ENCODE measurements around the gene SDK1.

DNA sequence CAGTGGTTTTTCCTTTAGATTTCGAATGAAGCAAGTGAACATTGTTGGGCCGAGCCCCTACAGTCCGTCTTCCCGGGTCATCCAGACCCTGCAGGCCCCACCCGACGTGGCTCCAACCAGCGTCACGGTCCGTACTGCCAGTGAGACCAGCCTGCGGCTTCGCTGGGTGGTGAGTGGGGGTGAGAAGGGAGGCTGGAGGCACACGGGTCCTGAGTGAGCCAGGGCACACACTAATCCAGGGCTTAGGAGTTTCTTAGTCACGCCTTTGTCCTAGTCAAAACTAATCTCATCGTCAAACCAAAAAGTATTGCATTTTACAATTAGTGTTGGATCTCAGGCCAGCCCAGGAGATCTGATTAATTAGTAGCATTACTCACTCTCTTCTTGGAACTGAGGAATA lies 812.2 kb downstream of the SDK1 start:
- TF ChIP-seq, protein P1, sequence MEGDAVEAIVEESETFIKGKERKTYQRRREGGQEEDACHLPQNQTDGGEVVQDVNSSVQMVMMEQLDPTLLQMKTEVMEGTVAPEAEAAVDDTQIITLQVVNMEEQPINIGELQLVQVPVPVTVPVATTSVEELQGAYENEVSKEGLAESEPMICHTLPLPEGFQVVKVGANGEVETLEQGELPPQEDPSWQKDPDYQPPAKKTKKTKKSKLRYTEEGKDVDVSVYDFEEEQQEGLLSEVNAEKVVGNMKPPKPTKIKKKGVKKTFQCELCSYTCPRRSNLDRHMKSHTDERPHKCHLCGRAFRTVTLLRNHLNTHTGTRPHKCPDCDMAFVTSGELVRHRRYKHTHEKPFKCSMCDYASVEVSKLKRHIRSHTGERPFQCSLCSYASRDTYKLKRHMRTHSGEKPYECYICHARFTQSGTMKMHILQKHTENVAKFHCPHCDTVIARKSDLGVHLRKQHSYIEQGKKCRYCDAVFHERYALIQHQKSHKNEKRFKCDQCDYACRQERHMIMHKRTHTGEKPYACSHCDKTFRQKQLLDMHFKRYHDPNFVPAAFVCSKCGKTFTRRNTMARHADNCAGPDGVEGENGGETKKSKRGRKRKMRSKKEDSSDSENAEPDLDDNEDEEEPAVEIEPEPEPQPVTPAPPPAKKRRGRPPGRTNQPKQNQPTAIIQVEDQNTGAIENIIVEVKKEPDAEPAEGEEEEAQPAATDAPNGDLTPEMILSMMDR (conservative IDR thresholded peaks at IDR 0.05; ENCODE audit: low read depth in 2 of 2) = no peak
- TF ChIP-seq CREB1 (CRISPR knock-in tag; IDR thresholded peaks at IDR 0.05; ENCODE audit: low read depth) (no peak), POLR2AphosphoS5 (IDR thresholded peaks at IDR 0.05; ENCODE audit: low read depth) (no peak), JUNB (IDR thresholded peaks at IDR 0.05; ENCODE audit: unreplicated experiment) (no peak), EZH2 (IDR thresholded peaks at IDR 0.05; ENCODE audit: low read depth, unreplicated experiment) (no peak)
- TF ChIP-seq, protein P2, sequence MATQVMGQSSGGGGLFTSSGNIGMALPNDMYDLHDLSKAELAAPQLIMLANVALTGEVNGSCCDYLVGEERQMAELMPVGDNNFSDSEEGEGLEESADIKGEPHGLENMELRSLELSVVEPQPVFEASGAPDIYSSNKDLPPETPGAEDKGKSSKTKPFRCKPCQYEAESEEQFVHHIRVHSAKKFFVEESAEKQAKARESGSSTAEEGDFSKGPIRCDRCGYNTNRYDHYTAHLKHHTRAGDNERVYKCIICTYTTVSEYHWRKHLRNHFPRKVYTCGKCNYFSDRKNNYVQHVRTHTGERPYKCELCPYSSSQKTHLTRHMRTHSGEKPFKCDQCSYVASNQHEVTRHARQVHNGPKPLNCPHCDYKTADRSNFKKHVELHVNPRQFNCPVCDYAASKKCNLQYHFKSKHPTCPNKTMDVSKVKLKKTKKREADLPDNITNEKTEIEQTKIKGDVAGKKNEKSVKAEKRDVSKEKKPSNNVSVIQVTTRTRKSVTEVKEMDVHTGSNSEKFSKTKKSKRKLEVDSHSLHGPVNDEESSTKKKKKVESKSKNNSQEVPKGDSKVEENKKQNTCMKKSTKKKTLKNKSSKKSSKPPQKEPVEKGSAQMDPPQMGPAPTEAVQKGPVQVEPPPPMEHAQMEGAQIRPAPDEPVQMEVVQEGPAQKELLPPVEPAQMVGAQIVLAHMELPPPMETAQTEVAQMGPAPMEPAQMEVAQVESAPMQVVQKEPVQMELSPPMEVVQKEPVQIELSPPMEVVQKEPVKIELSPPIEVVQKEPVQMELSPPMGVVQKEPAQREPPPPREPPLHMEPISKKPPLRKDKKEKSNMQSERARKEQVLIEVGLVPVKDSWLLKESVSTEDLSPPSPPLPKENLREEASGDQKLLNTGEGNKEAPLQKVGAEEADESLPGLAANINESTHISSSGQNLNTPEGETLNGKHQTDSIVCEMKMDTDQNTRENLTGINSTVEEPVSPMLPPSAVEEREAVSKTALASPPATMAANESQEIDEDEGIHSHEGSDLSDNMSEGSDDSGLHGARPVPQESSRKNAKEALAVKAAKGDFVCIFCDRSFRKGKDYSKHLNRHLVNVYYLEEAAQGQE (IDR thresholded peaks at IDR 0.05; ENCODE audit: unreplicated experiment) = no peak
- TF ChIP-seq, protein P3, sequence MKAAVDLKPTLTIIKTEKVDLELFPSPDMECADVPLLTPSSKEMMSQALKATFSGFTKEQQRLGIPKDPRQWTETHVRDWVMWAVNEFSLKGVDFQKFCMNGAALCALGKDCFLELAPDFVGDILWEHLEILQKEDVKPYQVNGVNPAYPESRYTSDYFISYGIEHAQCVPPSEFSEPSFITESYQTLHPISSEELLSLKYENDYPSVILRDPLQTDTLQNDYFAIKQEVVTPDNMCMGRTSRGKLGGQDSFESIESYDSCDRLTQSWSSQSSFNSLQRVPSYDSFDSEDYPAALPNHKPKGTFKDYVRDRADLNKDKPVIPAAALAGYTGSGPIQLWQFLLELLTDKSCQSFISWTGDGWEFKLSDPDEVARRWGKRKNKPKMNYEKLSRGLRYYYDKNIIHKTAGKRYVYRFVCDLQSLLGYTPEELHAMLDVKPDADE (IDR thresholded peaks at IDR 0.05) = no peak

All from GM23338 (cell line).